ENCODE data around the gene SLC12A8.

The SLC12A8 gene

DNA sequence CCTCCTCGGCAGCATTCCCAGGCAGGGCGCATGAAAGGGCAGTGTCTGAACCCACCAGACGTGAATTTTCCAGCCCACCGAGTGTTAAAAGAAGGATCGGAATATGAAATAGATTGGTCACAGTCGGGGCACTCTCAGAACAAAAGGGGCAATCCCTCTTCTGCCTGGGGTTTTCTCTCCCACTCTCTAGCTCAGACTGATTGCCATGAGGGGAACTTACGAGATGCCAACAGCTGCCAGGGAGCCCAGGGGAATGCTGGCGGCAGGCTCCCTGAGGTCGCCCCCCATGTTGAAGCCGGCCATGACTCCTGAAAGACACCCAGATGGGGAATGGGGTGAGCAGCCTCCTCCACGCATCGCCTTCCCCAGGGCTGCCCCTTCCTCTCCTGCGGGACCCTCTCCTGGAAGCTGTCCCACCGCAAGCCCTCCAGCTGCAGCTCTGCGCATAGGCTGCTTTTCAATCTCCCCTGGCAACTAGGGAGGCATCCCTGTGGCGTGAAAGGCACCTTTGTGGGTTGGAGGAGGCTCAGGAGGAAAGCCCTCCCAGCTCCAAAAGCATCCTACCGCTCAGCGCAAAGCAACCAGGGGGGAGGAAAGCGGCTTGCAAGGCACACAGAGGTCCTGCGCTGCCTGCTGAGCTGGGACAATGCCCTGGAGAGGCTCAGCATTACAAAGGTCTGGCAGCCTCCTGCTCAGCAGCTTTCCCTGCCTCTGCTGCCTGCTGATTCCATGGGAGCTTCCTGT lies 92.0 kb downstream of the SLC12A8 start:
- DNase-seq (ENCODE audit: insufficient read length, low spot score) = no peak
- peak; percentile 60 for FAIRE-seq
- TF ChIP-seq POLR2AphosphoS5 (IDR thresholded peaks at IDR 0.05; ENCODE audit: low read depth, low read length) (0 out of 2 replicates have a peak, but pooled peaks have one; percentile 39), POU2F2 (IDR thresholded peaks at IDR 0.05; ENCODE audit: low read depth, low read length) (no peak)

DNA sequence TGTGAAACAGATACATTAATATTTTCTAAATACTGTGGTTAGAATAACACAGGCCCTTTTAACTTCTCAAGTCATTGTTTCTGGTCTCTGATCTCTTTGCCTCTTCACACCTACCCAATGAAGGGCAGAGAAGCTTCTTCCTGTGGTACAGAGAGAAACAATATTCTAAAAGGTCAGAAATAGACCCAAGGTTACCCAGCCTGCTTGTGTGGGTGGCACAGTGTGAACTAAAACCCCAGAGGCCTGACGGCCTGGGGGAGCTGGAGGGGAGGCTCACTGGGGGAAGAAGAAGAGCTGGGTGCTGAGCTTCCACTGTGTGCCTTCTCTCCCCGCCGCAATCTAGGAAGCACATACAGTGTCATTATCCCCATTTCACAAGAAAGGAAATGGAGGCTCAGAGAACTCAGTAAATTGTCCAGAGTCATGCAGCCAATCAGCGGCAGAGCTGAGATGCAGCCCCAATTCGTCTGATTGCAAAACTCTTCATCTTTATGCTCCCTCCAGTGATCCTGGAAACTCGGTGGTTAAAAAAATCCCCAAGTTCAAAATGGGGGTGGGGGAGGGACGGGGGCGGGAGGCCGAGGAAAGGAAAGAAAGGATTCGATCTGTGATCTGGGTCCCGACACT lies 92.7 kb downstream of the SLC12A8 start:
- DNase-seq (ENCODE audit: insufficient read length, low spot score) (no peak), FAIRE-seq (peak; percentile 64)
- TF ChIP-seq PAX5 (IDR thresholded peaks at IDR 0.05; ENCODE audit: insufficient read depth, low read length, severe bottlenecking) = no peak
- TF ChIP-seq POLR2A (IDR thresholded peaks at IDR 0.05; ENCODE audit: low read depth, low read length) = 0 out of 2 replicates have a peak, but pooled peaks have one; percentile 37
- TF ChIP-seq TAF1 (IDR thresholded peaks at IDR 0.05; ENCODE audit: low read depth, low read length) = no peak
- no peak for TF ChIP-seq POLR2AphosphoS5 (IDR thresholded peaks at IDR 0.05; ENCODE audit: low read depth, low read length)
- TF ChIP-seq SPI1 (IDR thresholded peaks at IDR 0.05; ENCODE audit: low read depth, low read length) = no peak
- peak; percentile 53; the same call in 1 of the 2 replicates for TF ChIP-seq POU2F2 (IDR thresholded peaks at IDR 0.05; ENCODE audit: low read depth, low read length)

DNA sequence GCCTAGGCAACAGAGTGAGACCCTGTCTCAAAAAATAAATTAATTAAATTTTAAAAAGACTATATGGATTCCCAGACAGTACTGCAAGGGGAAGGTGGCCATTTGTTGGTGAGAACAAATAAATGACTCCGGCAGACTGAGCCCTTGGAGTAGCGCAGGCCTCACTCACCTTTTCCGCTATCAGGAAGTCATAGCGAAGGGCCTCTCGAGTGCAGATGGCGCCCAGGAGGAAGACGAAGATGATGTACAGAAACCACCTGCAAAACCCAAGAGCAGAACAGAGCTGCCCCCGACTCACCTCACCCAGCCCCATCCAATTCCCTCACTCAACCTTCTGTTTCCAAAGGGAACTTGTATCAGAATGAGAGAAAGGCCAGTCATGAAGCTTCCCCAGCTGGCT lies 93.9 kb downstream of the SLC12A8 start:
- FAIRE-seq (no peak), DNase-seq (ENCODE audit: insufficient read length, low spot score) (no peak)
- TF ChIP-seq POLR2AphosphoS5 (IDR thresholded peaks at IDR 0.05; ENCODE audit: low read depth, low read length) (no peak), POLR2A (IDR thresholded peaks at IDR 0.05; ENCODE audit: low read depth, low read length) (no peak), PAX5 (IDR thresholded peaks at IDR 0.05; ENCODE audit: insufficient read depth, low read length, severe bottlenecking) (no peak), TAF1 (IDR thresholded peaks at IDR 0.05; ENCODE audit: low read depth, low read length) (no peak), POU2F2 (IDR thresholded peaks at IDR 0.05; ENCODE audit: low read depth, low read length) (no peak), SPI1 (IDR thresholded peaks at IDR 0.05; ENCODE audit: low read depth, low read length) (no peak)

DNA sequence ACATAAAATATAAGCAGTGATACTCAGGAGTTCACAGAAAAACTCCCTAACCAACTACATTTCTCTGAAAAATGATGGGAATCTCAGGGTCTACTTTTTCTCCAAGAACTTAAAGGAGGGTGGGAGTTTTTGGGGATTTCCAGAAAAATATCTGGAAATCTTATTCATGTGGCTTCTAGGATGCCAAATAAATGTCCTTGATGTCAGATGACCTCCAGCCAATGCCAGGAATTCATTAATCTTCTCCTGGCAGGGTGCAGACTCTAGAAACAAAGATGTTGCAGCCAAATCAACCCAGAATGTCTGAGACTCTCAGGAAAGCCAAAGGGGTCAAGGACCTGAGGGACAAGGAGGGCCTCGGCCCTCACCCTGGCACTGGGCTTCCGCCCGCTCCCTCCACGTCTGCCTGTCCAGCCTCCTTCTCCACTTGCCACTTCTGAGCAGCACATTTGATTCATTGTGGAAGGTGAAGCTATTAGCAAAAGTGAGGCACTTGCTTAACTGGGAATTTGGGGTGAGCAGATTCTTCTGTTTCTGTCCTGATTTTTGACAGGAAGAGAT lies 94.8 kb downstream of the SLC12A8 start:
- DNase-seq (ENCODE audit: insufficient read length, low spot score) (no peak), FAIRE-seq (no peak)
- TF ChIP-seq SPI1 (IDR thresholded peaks at IDR 0.05; ENCODE audit: low read depth, low read length) = no peak
- no peak for TF ChIP-seq PAX5 (IDR thresholded peaks at IDR 0.05; ENCODE audit: insufficient read depth, low read length, severe bottlenecking)
- no peak for TF ChIP-seq POU2F2 (IDR thresholded peaks at IDR 0.05; ENCODE audit: low read depth, low read length)
- no peak for TF ChIP-seq POLR2A (IDR thresholded peaks at IDR 0.05; ENCODE audit: low read depth, low read length)
- no peak for TF ChIP-seq TAF1 (IDR thresholded peaks at IDR 0.05; ENCODE audit: low read depth, low read length)
- no peak for TF ChIP-seq POLR2AphosphoS5 (IDR thresholded peaks at IDR 0.05; ENCODE audit: low read depth, low read length)

DNA sequence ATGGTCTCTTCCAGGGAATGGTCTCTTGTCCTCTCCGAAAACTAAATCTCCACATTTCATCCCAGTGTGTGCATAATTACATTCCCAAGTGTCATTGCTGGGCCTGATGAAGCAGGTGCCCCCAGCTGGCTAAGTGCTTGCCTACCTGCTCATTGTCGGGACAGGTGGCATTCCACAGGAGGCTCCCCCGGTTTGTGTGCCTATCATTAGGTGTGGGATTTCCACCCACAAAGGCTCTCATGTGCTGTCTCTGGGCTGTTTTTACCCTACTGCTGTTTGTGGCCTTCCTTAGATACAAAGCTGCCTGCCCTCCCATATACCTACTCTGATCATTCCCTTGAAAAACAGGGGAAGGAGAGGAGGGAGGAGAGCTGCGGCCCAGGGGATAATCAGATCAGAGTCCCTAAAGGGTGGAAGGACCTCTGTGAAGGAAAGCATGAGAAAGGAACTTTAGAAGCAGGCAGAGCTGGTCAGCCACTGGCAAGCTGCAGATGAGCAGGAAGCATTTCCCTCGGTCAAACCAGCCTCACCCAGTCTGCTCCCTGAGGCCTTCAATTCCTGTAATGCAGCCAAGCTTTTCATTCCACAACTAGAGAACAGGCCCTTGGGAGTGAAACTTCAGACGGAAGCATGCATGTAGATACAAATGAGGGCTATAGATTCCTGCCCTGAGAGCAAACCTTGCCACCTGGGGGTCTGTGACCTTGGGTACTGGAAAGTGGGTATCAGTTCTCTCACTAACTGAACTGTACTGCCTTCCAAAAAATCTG lies 96.1 kb downstream of the SLC12A8 start:
- FAIRE-seq (no peak), DNase-seq (ENCODE audit: insufficient read length, low spot score) (no peak)
- no peak for TF ChIP-seq POLR2A (IDR thresholded peaks at IDR 0.05; ENCODE audit: low read depth, low read length)
- TF ChIP-seq SPI1 (IDR thresholded peaks at IDR 0.05; ENCODE audit: low read depth, low read length) = no peak
- no peak for TF ChIP-seq POLR2AphosphoS5 (IDR thresholded peaks at IDR 0.05; ENCODE audit: low read depth, low read length)
- no peak for TF ChIP-seq PAX5 (IDR thresholded peaks at IDR 0.05; ENCODE audit: insufficient read depth, low read length, severe bottlenecking)
- no peak for TF ChIP-seq POU2F2 (IDR thresholded peaks at IDR 0.05; ENCODE audit: low read depth, low read length)
- TF ChIP-seq TAF1 (IDR thresholded peaks at IDR 0.05; ENCODE audit: low read depth, low read length) = no peak

DNA sequence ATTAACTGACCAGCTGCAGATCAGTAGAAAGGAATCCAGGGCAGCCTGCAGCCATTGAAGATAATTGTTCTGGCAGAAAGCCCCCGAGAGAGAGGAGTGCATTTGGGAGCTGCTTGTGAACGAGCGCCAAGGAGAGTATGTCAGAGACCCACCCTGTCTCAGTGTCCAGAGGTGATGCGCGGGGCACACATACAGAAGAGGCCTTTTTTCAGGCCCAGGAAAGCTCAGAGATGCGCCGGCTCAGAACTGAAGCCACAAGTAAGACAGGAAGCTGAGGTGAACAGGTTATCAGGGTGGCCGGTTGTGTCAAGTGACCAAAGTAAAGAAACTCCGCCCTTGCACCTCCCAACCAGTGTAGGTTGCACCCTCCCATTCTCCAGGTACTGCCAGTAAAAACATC lies 96.9 kb downstream of the SLC12A8 start:
- TF ChIP-seq TAF1 (IDR thresholded peaks at IDR 0.05; ENCODE audit: low read depth, low read length) = no peak
- no peak for TF ChIP-seq POLR2A (IDR thresholded peaks at IDR 0.05; ENCODE audit: low read depth, low read length)
- TF ChIP-seq POLR2AphosphoS5 (IDR thresholded peaks at IDR 0.05; ENCODE audit: low read depth, low read length) = no peak
- no peak for TF ChIP-seq SPI1 (IDR thresholded peaks at IDR 0.05; ENCODE audit: low read depth, low read length)
- no peak for TF ChIP-seq PAX5 (IDR thresholded peaks at IDR 0.05; ENCODE audit: insufficient read depth, low read length, severe bottlenecking)
- TF ChIP-seq POU2F2 (IDR thresholded peaks at IDR 0.05; ENCODE audit: low read depth, low read length) = no peak
- FAIRE-seq = no peak
- no peak for DNase-seq (ENCODE audit: insufficient read length, low spot score)

DNA sequence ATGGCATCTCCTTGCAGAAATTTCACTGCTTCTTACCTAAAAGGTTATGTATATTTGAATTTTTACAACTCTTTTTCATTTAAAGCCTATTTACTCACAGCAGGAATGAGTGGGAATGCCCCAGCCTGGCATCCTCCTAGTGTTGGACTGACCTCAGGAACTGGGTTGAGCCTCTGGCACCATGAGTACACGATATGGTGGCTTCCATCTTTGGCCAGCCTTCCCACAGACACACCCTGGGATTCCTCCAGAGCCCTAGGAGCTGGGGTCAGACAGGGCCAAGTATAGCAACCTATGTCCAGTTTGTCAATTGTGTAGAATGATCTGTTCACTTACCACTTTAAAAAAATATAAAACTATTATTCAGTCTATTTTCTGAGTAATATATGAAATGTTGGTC lies 99.6 kb downstream of the SLC12A8 start:
- DNase-seq (ENCODE audit: insufficient read length, low spot score) = no peak
- TF ChIP-seq POLR2A (IDR thresholded peaks at IDR 0.05; ENCODE audit: low read depth, low read length) (no peak), POLR2AphosphoS5 (IDR thresholded peaks at IDR 0.05; ENCODE audit: low read depth, low read length) (no peak), POU2F2 (IDR thresholded peaks at IDR 0.05; ENCODE audit: low read depth, low read length) (no peak), PAX5 (IDR thresholded peaks at IDR 0.05; ENCODE audit: insufficient read depth, low read length, severe bottlenecking) (no peak), SPI1 (IDR thresholded peaks at IDR 0.05; ENCODE audit: low read depth, low read length) (no peak), TAF1 (IDR thresholded peaks at IDR 0.05; ENCODE audit: low read depth, low read length) (no peak)
- no peak for FAIRE-seq

DNA sequence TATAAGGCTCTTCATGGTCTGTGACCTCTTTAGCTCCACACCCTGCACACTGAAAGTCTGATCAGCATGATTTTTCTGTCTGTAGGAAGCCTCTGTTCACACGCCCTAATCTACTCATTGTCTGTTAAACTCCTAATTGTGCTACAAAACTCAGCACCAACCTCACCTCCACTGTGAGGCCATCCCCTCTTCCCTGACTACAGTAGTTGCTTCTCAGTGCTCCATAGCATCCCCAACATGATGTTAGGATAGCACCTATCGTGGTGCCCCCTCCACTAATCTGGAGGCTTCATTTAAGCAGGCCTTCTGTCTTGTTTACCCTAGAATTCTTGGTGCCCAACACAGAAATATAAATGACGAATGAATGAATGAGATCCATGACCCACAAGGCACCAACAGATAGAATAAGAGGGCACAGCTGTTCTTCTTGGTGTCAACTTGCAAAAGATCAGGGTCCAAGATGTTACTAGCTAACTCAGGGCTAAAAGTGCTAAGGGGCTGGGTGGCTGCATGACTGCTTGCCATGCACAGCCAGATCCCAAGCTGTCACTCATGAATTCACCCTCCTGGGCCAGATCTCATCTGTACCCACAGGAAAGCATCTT lies 101.6 kb downstream of the SLC12A8 start:
- TF ChIP-seq POLR2AphosphoS5 (IDR thresholded peaks at IDR 0.05; ENCODE audit: low read depth, low read length) = no peak
- no peak for TF ChIP-seq POLR2A (IDR thresholded peaks at IDR 0.05; ENCODE audit: low read depth, low read length)
- TF ChIP-seq POU2F2 (IDR thresholded peaks at IDR 0.05; ENCODE audit: low read depth, low read length) = no peak
- TF ChIP-seq PAX5 (IDR thresholded peaks at IDR 0.05; ENCODE audit: insufficient read depth, low read length, severe bottlenecking) = no peak
- TF ChIP-seq TAF1 (IDR thresholded peaks at IDR 0.05; ENCODE audit: low read depth, low read length) = no peak
- no peak for TF ChIP-seq SPI1 (IDR thresholded peaks at IDR 0.05; ENCODE audit: low read depth, low read length)
- DNase-seq (ENCODE audit: insufficient read length, low spot score) = no peak
- FAIRE-seq = no peak

Measured in GM12891 (cell line).